ENCODE data around the gene KCNT1. TPM values are rescaled to one million over a fixed set of nuclear protein-coding genes. Genes with fewer than 3 reads are reported as not detected.

Gene KCNT1
- total RNA-seq, 2 donors from 2014 or later: under 0.01 TPM

- ATAC-seq: no peak
- no peak overlapping the region for H3K27ac ChIP-seq
- H3K9me3 ChIP-seq: no peaks in the 10 kb centered on the region
- 81 to 83% methylated on average over 3 of the region's 3 CpGs for WGBS, 2 donors
- TF ChIP-seq POLR2A (IDR thresholded peaks at IDR 0.05): no peak
- TF ChIP-seq, protein P1, sequence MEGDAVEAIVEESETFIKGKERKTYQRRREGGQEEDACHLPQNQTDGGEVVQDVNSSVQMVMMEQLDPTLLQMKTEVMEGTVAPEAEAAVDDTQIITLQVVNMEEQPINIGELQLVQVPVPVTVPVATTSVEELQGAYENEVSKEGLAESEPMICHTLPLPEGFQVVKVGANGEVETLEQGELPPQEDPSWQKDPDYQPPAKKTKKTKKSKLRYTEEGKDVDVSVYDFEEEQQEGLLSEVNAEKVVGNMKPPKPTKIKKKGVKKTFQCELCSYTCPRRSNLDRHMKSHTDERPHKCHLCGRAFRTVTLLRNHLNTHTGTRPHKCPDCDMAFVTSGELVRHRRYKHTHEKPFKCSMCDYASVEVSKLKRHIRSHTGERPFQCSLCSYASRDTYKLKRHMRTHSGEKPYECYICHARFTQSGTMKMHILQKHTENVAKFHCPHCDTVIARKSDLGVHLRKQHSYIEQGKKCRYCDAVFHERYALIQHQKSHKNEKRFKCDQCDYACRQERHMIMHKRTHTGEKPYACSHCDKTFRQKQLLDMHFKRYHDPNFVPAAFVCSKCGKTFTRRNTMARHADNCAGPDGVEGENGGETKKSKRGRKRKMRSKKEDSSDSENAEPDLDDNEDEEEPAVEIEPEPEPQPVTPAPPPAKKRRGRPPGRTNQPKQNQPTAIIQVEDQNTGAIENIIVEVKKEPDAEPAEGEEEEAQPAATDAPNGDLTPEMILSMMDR (IDR thresholded peaks at IDR 0.05): no peak
- no peaks in the 10 kb centered on the region for H3K36me3 ChIP-seq (replicated peaks in 1 of 2; ENCODE audit: insufficient read depth in 1 of 2, low read depth in 2 of 2)
- H3K4me1 ChIP-seq: no peaks in the 10 kb centered on the region
- DNase-seq: no peak
- no peaks in the 10 kb centered on the region for H3K27me3 ChIP-seq
- H3K4me3 ChIP-seq: no peak overlapping the region
- intact Hi-C loops (cut with DNase I): no loop called here
Measured at GRCh38 chr9:135833864-135834263, 131.9 kb downstream of the KCNT1 start.

DNA sequence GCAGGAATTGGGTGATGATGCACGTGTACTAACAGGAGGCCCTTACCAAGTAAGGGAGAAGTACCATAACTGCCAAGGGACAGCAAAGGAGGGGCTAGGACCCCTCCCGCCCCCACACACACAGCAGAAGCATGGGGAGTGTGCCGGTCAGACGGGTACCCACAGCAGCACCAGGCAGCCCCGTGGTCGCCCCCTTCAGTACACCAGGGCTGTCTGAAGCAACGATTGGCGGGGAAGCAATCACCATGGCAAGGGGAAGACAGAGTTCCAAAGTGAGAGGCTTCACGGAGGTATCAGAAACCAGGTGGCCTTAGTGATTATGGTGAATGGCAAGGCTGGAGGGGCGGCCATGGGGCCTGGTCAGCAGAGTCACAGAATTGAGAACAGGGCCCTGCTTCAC, 133.1 kb downstream of the KCNT1 start:
- no peak for ATAC-seq
- 90% methylated on average over 10 of the region's 10 CpGs; no CpG with 5 or more reads in 1 of the 2 donors for WGBS, 2 donors

GRCh38 chr9:135839516-135839915, 137.5 kb downstream of the KCNT1 start:
- no peak overlapping the region for H3K27ac ChIP-seq
- 94 to 96% methylated on average over 4 to 11 of the region's 11 CpGs for WGBS, 2 donors
- TF ChIP-seq POLR2A (IDR thresholded peaks at IDR 0.05): no peak
- TF ChIP-seq, protein P1 (IDR thresholded peaks at IDR 0.05): no peak
- H3K9me3 ChIP-seq: no peaks in the 10 kb centered on the region
- DNase-seq: no peak
- no peak for ATAC-seq
- no peaks in the 10 kb centered on the region for H3K36me3 ChIP-seq (replicated peaks in 1 of 2; ENCODE audit: insufficient read depth in 1 of 2, low read depth in 2 of 2)
- no peaks in the 10 kb centered on the region for H3K4me1 ChIP-seq
- intact Hi-C loops (cut with DNase I): no loop called here
- H3K4me3 ChIP-seq: no peak overlapping the region
- no peaks in the 10 kb centered on the region for H3K27me3 ChIP-seq

More for the DNA sequence above, 133.1 kb downstream of the KCNT1 start:
- Histone ChIP-seq H3K4me3 (no peak overlapping the region), H3K27me3 (no peaks in the 10 kb centered on the region), H3K27ac (no peak overlapping the region), H3K4me1 (no peaks in the 10 kb centered on the region), H3K9me3 (no peaks in the 10 kb centered on the region), H3K36me3 (replicated peaks in 1 of 2; ENCODE audit: insufficient read depth in 1 of 2, low read depth in 2 of 2) (no peaks in the 10 kb centered on the region)
- intact Hi-C loops (cut with DNase I): no loop called here
- TF ChIP-seq, protein P1 (IDR thresholded peaks at IDR 0.05): no peak
- no peak for TF ChIP-seq POLR2A (IDR thresholded peaks at IDR 0.05)
- no peak for DNase-seq

- Histone ChIP-seq H3K36me3 (replicated peaks in 1 of 2; ENCODE audit: insufficient read depth in 1 of 2, low read depth in 2 of 2) (no peaks in the 10 kb centered on the region), H3K9me3 (no peaks in the 10 kb centered on the region), H3K27me3 (no peaks in the 10 kb centered on the region), H3K27ac (no peak overlapping the region), H3K4me3 (no peak overlapping the region), H3K4me1 (no peaks in the 10 kb centered on the region)
- intact Hi-C loops (cut with DNase I): no loop called here
- no peak for DNase-seq
- TF ChIP-seq POLR2A (IDR thresholded peaks at IDR 0.05): no peak
- TF ChIP-seq, protein P1 (IDR thresholded peaks at IDR 0.05): no peak
- no peak for ATAC-seq
- 94 to 95% methylated on average over 7 to 9 of the region's 9 CpGs for WGBS, 2 donors
Measured at GRCh38 chr9:135840107-135840506, 138.1 kb downstream of the KCNT1 start.

- no peak overlapping the region for H3K4me3 ChIP-seq
- H3K9me3 ChIP-seq: no peaks in the 10 kb centered on the region
- H3K27me3 ChIP-seq: no peaks in the 10 kb centered on the region
- TF ChIP-seq POLR2A (IDR thresholded peaks at IDR 0.05): no peak
- TF ChIP-seq, protein P1 (IDR thresholded peaks at IDR 0.05): no peak
- H3K27ac ChIP-seq: no peak overlapping the region
- no peaks in the 10 kb centered on the region for H3K4me1 ChIP-seq
- intact Hi-C loops (cut with DNase I): no loop called here
- no peaks in the 10 kb centered on the region for H3K36me3 ChIP-seq (replicated peaks in 1 of 2; ENCODE audit: insufficient read depth in 1 of 2, low read depth in 2 of 2)
- DNase-seq (no peak), ATAC-seq (no peak)
- WGBS, 2 donors: 87 to 90% methylated on average over 7 of the region's 7 CpGs
Measured at GRCh38 chr9:135840539-135840938, 138.6 kb downstream of the KCNT1 start.
